ENCODE measurements around the gene IFT27. TPM values are rescaled to one million over a fixed set of nuclear protein-coding genes. Genes with fewer than 3 reads are reported as not detected.

IFT27 gene
- total and polyA plus RNA-seq, 4 donors: 18.9 to 51.1 (median 26.4) TPM

DNA sequence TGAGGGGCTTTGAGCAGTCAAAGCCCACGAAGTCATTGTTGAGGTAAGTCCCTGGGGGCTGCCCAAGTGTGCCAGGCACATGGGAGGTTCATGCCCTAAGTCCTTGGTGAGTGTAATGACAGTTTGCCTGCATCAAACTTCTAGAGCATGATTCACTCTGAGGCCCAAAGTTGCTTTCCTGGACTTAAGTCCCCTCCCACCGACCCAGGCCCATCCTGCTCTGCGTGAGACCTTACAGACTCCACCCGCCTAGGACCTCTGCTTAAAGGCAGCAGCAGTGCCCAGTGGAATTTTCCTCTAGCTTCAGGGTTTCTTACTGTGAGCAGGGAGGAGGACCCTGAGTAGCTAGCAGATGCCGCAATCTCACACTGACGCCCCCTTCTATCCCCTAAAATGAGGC lies 46.7 kb upstream of the IFT27 start:
- no peak for ATAC-seq (ENCODE audit: insufficient read depth, low FRiP score)
- WGBS, 2 donors: 77 to 79% methylated on average over 6 of the region's 6 CpGs
- no peak overlapping the region for H3K4me3 ChIP-seq
- H3K4me1 ChIP-seq (ENCODE audit: control insufficient read depth in 5 of 5, insufficient read depth in 5 of 5, low read length in 5 of 5): no peaks in the 10 kb centered on the region
- H3K9me3 ChIP-seq (ENCODE audit: control insufficient read depth in 4 of 4, insufficient read depth in 3 of 4, low read length in 3 of 4): no peaks in the 10 kb centered on the region
- no peak overlapping the region for H3K27ac ChIP-seq (ENCODE audit: low read depth in 1 of 2, low read length in 1 of 2)
- H3K9ac ChIP-seq (ENCODE audit: insufficient read depth in 1 of 2, low read length in 2 of 2): no peak overlapping the region
- peaks cover 3 to 77% (median 24%) of the 10 kb centered on the region in 3 donors for H3K27me3 ChIP-seq (ENCODE audit: control insufficient read depth in 3 of 3, insufficient read depth in 3 of 3, low read length in 2 of 3)
- TF ChIP-seq, protein P1, sequence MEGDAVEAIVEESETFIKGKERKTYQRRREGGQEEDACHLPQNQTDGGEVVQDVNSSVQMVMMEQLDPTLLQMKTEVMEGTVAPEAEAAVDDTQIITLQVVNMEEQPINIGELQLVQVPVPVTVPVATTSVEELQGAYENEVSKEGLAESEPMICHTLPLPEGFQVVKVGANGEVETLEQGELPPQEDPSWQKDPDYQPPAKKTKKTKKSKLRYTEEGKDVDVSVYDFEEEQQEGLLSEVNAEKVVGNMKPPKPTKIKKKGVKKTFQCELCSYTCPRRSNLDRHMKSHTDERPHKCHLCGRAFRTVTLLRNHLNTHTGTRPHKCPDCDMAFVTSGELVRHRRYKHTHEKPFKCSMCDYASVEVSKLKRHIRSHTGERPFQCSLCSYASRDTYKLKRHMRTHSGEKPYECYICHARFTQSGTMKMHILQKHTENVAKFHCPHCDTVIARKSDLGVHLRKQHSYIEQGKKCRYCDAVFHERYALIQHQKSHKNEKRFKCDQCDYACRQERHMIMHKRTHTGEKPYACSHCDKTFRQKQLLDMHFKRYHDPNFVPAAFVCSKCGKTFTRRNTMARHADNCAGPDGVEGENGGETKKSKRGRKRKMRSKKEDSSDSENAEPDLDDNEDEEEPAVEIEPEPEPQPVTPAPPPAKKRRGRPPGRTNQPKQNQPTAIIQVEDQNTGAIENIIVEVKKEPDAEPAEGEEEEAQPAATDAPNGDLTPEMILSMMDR (IDR thresholded peaks at IDR 0.05; ENCODE audit: control extremely low read depth, extremely low read depth): no peak
- H3K36me3 ChIP-seq (ENCODE audit: control insufficient read depth in 4 of 4, insufficient read depth in 4 of 4, low read length in 4 of 4): no peaks in the 10 kb centered on the region
- no peak for DNase-seq

DNA sequence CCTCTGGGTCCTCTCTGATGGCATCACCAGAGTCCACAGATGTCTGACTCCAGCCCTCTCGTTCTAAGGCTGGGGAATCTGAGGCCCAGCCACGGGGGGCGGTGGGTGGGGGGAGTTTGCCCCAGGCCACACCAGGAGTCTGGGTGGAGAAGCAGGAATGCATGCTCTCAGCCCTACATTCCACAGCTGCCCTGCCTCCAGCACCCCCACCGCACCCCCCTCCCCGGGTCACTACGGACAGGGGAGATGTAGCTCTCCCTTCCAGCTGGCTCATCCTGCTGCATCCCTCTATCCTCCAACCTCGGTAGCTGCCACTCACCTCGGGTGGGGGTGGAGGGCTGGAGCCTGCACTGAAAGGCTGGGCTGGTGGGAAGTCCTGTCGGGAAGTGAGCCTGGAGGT lies 43.2 kb upstream of the IFT27 start:
- Histone ChIP-seq H3K4me1 (ENCODE audit: control insufficient read depth in 5 of 5, insufficient read depth in 5 of 5, low read length in 5 of 5) (peaks cover 0 to 13% (median 0%) of the 10 kb centered on the region in 5 donors), H3K4me3 (no peak overlapping the region), H3K36me3 (ENCODE audit: control insufficient read depth in 4 of 4, insufficient read depth in 4 of 4, low read length in 4 of 4) (no peaks in the 10 kb centered on the region), H3K27ac (ENCODE audit: low read depth in 1 of 2, low read length in 1 of 2) (no peak overlapping the region), H3K9ac (ENCODE audit: insufficient read depth in 1 of 2, low read length in 2 of 2) (no peak overlapping the region), H3K27me3 (ENCODE audit: control insufficient read depth in 3 of 3, insufficient read depth in 3 of 3, low read length in 2 of 3) (peaks cover 3 to 79% (median 45%) of the 10 kb centered on the region in 3 donors), H3K9me3 (ENCODE audit: control insufficient read depth in 4 of 4, insufficient read depth in 3 of 4, low read length in 3 of 4) (peaks cover 0 to 2% (median 0%) of the 10 kb centered on the region in 4 donors)
- TF ChIP-seq, protein P1 (IDR thresholded peaks at IDR 0.05; ENCODE audit: control extremely low read depth, extremely low read depth): no peak
- no peak for ATAC-seq (ENCODE audit: insufficient read depth, low FRiP score)
- WGBS, 2 donors: 33 to 49% methylated on average over 9 of the region's 9 CpGs
- DNase-seq: no peak

DNA sequence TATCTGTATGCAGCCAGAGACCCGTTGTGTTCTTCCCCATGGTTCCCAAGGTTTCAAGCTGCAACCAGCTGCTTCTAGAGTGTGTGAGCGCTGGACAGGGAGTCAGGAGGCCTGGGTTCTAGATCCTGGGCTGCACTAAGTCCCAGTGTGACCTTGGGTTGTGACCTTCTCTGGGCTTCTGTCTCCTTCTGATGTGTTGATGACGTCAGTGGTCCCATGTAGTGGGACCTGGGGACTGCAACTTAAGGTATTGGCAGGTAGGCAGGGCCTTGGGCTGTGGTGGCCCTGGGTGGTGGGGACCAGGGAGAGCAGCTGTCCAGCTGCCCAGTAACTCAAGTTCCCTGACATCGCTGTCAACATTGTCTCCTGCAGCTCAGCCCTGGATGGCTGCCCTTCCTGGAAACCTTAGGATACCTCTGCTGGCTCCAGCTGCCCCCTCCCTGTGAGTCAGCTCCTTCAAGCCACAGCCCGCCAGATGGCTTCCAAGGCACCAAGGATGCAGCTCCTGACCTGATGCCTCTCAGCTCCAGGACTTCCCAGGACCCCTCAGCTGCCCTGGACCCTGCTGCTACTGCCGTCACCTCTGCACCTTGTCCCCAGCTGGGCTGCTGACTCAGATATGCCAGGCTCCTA lies 42.2 kb upstream of the IFT27 start:
- peaks cover 0 to 2% (median 0%) of the 10 kb centered on the region in 4 donors for H3K9me3 ChIP-seq (ENCODE audit: control insufficient read depth in 4 of 4, insufficient read depth in 3 of 4, low read length in 3 of 4)
- peaks cover 3 to 81% (median 50%) of the 10 kb centered on the region in 3 donors for H3K27me3 ChIP-seq (ENCODE audit: control insufficient read depth in 3 of 3, insufficient read depth in 3 of 3, low read length in 2 of 3)
- no peak overlapping the region for H3K4me3 ChIP-seq
- no peak overlapping the region for H3K27ac ChIP-seq (ENCODE audit: low read depth in 1 of 2, low read length in 1 of 2)
- no peak for DNase-seq
- 79 to 81% methylated on average over 6 of the region's 6 CpGs for WGBS, 2 donors
- no peaks in the 10 kb centered on the region for H3K36me3 ChIP-seq (ENCODE audit: control insufficient read depth in 4 of 4, insufficient read depth in 4 of 4, low read length in 4 of 4)
- no peak overlapping the region for H3K9ac ChIP-seq (ENCODE audit: insufficient read depth in 1 of 2, low read length in 2 of 2)
- ATAC-seq (ENCODE audit: insufficient read depth, low FRiP score): no peak
- H3K4me1 ChIP-seq (ENCODE audit: control insufficient read depth in 5 of 5, insufficient read depth in 5 of 5, low read length in 5 of 5): peaks cover 0 to 13% (median 0%) of the 10 kb centered on the region in 5 donors
- TF ChIP-seq, protein P1 (IDR thresholded peaks at IDR 0.05; ENCODE audit: control extremely low read depth, extremely low read depth): no peak

DNA sequence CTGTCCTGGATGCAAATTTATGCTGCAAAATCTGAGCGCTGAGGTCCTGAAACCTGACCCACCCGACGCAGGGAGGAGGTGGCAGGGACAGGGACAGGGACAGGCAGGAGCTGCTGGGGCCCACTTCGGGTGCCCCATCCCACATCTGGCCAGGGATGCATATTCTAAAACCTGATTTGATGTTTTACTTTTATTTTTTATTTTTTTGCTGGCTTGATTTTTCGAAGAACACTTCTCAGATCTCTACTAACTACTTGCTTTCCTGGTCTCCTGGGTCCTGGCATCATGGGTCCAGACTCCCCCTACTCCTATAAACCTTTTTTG lies 41.6 kb upstream of the IFT27 start:
- Histone ChIP-seq H3K36me3 (ENCODE audit: control insufficient read depth in 4 of 4, insufficient read depth in 4 of 4, low read length in 4 of 4) (no peaks in the 10 kb centered on the region), H3K9me3 (ENCODE audit: control insufficient read depth in 4 of 4, insufficient read depth in 3 of 4, low read length in 3 of 4) (peaks cover 0 to 2% (median 0%) of the 10 kb centered on the region in 4 donors), H3K9ac (ENCODE audit: insufficient read depth in 1 of 2, low read length in 2 of 2) (no peak overlapping the region), H3K27ac (ENCODE audit: low read depth in 1 of 2, low read length in 1 of 2) (no peak overlapping the region), H3K4me3 (no peak overlapping the region), H3K4me1 (ENCODE audit: control insufficient read depth in 5 of 5, insufficient read depth in 5 of 5, low read length in 5 of 5) (peaks cover 0 to 13% (median 0%) of the 10 kb centered on the region in 5 donors), H3K27me3 (ENCODE audit: control insufficient read depth in 3 of 3, insufficient read depth in 3 of 3, low read length in 2 of 3) (peaks cover 7 to 82% (median 50%) of the 10 kb centered on the region in 3 donors)
- WGBS, 2 donors: 33 to 49% methylated on average over 5 of the region's 5 CpGs
- TF ChIP-seq, protein P1 (IDR thresholded peaks at IDR 0.05; ENCODE audit: control extremely low read depth, extremely low read depth): no peak
- ATAC-seq (ENCODE audit: insufficient read depth, low FRiP score) (no peak), DNase-seq (no peak)
